ENCODE measurements around the gene BUB3. TPM values are rescaled to one million over a fixed set of nuclear protein-coding genes. Genes with fewer than 3 reads are reported as not detected.

The BUB3 gene, protein sequence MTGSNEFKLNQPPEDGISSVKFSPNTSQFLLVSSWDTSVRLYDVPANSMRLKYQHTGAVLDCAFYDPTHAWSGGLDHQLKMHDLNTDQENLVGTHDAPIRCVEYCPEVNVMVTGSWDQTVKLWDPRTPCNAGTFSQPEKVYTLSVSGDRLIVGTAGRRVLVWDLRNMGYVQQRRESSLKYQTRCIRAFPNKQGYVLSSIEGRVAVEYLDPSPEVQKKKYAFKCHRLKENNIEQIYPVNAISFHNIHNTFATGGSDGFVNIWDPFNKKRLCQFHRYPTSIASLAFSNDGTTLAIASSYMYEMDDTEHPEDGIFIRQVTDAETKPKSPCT
- 101 and 157 TPM in 2 replicates for total RNA-seq (2014; rRNA removed; shearing (Covaris generic))

DNA sequence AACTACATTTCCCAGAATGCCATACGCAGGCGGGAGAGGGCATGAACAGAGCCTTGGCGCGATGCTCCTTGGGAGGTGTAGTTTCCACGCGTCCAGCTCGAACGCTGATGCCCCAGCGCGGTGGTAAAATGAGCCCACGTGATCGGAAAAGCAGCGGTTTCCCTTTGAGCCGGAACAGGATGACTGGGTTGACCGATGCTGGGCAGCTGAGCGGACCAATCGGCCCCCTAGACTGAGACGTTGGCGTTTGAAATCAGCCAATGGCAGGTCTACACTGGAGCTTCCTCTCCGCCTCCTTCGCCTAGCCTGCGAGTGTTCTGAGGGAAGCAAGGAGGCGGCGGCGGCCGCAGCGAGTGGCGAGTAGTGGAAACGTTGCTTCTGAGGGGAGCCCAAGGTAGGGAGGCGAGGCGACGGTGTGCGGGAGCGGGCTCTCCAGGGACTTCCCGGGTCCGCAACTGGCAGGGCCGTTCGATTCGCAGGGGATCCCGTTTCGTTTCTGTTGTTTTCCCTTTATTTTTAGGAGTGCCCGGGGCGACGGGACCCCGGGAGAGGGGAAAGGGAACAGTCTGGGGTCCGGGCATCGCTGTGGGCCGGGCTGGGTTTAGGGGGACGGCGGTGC is at the start of gene BUB3:
Gene BUB3 (plus strand): TSS at position 311 of the 619 bp plus-strand sequence. CDS start 516 bp downstream, outside the sequence.
- in situ Hi-C loops (cut with HindIII; ENCODE audit: low sequenced_read_pairs), result no loop called here
- peak; percentile 100 for DNase-seq (ENCODE audit: low spot score)

DNA sequence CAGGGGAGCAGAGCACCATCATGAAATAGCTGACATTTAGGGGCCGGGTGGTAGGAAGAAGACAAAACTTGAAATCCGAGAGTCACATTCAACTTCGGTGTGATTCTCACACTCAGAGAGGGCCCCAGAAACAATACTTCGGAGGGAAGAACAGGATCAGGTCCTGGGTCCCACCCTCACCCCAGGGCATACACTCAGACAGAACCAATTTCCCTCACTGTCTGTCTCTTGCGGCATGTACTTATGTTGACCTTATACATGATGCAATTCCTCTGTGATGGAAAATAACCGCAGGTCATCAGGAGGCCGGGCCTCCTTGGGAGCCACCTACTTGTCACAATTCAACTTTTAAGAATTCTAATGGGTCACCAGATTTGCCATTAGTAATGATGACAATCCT is 44.7 kb upstream of the BUB3 start:
- in situ Hi-C loops (cut with HindIII; ENCODE audit: low sequenced_read_pairs), result no loop called here
- DNase-seq (ENCODE audit: low spot score), result no peak

DNA sequence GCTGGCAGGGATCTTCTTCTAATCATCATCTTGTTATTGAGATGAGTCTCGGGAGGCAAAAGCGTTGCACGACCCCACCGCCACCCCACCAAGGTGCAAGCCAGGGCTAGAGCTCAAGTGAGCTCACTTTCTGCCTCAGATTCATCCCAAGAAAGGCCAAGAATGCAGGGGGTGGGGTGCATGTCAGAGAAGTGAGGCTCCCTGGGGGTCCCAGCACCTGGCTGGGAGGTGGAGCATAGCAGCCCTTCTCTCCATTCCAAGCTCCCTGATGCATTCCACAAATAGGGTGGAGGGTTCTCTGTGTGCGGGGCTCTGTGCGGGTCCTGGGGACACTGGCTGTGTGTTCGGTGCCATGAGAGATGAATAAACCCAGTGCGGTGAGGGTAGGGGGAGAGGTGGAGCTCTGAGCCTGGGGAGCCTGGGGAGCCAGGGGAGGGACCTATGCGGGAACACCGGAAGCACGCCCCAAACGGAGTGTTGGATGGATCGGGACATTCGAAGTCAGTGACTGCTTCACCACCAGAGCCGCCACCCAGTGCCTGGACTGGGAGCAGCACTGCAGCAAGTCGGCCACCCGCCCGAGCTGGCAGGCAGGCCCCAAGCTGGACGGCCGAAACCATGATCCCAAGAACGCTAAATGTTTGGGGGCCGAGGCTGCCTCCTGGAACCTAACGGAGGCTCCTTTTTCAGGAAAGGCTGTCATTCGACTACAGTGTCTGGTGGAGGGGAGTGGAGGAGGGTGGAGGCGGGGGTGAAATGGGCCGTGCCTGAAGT is 36.4 kb upstream of the BUB3 start:
- no peak for DNase-seq (ENCODE audit: low spot score)
- in situ Hi-C loops (cut with HindIII; ENCODE audit: low sequenced_read_pairs), result no loop called here

DNA sequence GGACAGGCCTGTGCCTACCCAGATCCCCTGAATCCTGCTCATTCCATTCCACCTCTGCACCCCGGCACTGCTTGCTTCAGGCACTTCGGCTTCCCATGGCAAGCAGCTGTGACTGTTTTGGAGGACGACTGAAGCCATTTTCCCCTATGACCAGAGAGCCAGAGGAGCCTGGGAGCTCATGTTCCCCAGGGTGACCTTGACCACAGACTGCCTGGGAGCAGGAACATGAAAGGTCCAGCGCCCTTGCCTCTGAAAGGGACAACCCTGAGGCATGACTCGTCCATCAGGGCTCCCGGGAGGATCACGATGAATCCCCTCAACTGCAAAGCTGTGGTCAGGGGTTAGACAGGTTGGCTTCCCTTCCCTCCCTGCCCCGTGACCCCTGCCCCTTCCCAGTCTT is 35.1 kb upstream of the BUB3 start:
- in situ Hi-C loops (cut with HindIII; ENCODE audit: low sequenced_read_pairs), result no loop called here
- no peak for DNase-seq (ENCODE audit: low spot score)

DNA sequence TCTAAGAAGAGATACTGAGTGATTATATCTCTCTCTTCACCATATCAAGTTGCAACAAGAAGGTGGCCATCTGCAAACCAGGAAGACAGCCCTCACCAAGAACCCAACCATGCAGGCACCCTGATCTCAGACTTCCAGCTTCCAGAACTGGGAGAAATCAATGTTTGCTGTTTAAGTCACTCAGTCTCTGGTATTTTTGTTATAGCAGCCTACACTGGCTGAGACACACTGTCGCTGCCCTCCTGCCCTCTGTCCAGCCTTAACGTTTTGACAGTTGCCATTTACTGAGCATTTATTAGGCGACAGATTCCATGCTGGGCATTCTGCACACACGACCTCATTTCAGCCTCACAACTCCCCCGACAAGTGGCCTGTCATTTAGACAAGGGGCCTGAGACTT is 28.0 kb upstream of the BUB3 start:
- in situ Hi-C loops (cut with HindIII; ENCODE audit: low sequenced_read_pairs), result no loop called here
- no peak for DNase-seq (ENCODE audit: low spot score)

DNA sequence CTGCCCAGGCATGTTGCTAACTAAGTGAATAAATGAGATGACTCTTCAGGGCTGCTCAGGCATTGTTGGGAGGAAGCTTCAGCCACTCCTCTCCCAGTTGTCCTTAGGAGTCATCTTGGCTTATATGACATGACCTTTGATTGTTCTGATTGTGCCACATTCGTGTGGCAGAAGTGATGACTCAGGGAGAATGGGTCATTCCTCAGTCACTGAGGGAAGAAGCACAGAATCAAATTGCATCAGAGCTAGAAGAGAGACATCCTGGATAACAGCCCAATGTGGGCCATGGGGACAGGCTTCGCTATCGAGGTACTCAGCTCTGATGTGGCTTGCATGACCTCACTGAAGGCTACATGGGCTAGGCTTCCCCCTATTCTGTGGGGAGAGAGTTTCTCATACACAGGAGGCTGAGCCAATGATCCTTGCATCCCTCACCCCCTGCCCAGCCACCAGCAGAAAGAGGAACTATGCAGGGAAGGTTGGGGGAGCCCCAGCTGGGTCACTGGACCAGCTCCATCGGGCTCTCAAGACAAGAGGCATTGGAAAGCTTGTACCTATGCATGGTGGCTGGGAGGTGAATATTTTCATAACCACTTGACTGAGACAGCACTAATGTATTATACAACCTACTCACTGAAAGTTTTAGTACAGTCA is 24.5 kb upstream of the BUB3 start:
- DNase-seq (ENCODE audit: low spot score), result no peak
- in situ Hi-C loops (cut with HindIII; ENCODE audit: low sequenced_read_pairs), result no loop called here

DNA sequence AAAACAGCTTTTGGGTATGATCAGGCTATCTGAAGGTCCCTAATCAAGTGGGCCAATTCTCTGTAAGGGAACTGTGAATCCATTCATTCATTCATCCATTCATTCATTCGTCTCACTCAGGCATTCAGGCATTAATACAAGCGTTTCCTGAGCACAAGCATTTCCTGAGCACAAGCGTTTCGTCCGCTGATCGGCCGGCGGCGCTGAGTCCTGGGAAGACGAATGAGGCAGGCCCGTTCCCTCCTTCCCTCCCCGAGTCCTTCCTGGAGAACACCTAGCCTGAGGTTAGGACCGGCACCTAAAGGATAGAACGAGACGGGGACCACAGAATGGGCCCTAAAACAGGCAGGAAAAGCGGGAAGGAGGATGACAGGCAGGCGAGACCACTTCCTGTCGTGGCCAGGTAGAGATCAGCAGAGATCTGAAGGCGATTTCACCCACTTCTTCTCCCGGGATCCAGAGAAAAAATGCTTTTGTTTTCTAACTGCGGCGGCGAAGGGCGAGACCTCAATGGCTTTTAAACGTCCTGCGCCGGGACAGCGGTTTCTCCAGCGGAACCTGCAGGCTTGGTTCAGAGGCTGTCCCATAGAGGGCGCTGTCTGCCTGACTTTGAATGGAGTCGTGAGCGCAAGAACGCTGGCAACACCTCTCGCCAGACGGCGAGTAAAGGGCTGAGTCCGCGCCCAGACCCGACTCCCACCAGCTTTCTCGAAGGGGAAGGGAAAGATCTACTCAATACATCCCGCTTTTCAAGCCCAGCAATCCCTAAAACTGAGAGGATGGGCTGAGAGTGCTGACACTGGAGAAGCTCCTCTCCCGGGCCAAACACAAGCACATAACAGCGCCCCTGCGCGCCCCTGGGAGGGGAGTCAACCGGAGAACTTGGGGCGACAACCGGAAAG is 21.4 kb upstream of the BUB3 start:
- peak; percentile 70 for DNase-seq (ENCODE audit: low spot score)
- in situ Hi-C loops (cut with HindIII; ENCODE audit: low sequenced_read_pairs), result no loop called here

DNA sequence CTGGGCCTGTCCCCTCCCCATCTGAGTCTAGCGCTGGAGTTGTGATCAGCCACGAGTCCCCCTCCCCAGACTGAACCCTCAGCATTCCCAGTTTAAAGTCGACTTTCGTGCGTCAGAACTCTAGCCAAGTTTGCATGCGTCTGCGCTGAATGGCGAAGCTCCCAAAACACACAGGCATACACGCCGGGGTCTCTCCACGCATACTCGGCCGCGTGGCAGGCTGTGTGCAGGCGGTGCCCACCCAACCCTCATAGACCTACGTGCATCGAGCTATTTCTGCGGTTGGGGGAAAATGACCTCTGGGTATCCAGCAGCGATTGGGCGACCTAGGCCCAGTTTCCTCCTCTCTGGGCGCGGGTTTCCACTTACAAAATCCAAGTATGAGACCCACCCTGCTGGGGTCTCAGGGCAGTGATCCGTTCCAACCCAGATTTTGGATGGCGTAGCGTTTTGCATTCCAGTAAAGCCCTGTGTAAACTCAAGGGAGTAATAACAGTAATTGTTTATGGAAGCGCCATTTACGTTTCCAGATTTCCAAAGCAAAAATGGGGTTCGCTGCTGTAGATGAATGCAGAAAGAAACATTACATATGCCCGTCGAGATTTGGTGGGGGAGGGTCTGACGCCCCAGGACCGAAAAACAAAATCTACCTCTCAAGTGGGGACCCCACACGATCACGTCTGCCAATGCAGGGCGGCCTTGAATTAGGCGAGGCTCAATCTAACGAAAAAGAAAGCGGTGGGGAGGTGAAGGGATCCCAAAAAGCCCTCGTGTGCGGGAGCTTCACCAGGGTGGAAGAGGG is 20.5 kb upstream of the BUB3 start:
- in situ Hi-C loops (cut with HindIII; ENCODE audit: low sequenced_read_pairs), result no loop called here
- no peak for DNase-seq (ENCODE audit: low spot score)

DNA sequence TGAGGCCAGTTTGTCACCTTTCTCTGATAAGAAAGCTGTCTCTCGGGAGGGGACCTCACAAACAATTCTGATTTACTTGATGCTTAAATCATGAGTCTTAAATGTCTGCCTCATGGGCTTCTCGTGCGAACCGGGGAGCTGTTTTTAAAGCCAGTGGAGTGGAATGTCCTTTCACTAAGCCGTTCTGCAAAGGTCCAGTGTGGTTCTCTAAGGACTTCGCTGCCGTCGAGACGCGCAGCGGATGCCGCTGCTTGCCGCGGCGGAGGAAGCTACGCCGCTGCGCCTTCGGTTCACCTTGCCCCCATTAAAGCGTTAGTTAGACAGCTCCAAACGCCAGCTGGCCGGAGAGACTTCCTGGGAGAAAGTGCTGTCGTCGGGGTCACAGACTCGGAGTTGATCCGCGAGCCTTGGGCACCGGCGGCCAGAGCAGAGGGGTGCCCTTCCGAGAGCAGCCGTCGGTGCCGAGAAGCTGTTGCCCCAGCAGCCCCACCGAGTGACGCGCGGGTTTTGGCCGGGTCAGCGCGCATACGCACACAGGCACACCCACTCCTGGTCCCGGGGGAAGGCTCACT is 19.8 kb upstream of the BUB3 start:
- DNase-seq (ENCODE audit: low spot score), result no peak
- in situ Hi-C loops (cut with HindIII; ENCODE audit: low sequenced_read_pairs), result no loop called here

DNA sequence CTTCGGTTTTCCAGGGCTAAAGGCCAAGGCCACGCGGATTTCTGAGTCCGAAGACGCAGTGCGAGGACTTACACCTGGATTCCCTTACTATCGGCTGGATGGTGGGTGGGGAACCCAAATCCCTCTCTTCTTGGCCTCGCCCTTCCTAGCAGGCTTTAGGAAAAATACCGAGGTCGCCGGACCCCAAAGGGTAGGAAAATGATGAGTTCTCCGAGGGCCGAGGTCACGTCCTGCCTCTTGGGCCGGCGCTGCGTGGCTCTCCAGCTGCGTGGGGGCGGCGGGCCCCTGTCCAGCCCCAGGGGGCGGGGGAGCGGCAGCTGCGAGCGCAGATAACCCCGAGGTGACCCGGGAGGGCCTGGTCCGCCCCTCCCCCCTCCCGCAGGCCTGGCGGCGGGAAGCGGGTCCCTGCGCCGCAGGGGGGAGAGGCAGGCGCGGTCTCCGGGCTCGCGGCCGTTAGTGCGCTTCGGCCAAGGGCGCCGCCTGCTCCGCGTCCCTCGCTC is 19.2 kb upstream of the BUB3 start:
- in situ Hi-C loops (cut with HindIII; ENCODE audit: low sequenced_read_pairs), result no loop called here
- no peak for DNase-seq (ENCODE audit: low spot score)

DNA sequence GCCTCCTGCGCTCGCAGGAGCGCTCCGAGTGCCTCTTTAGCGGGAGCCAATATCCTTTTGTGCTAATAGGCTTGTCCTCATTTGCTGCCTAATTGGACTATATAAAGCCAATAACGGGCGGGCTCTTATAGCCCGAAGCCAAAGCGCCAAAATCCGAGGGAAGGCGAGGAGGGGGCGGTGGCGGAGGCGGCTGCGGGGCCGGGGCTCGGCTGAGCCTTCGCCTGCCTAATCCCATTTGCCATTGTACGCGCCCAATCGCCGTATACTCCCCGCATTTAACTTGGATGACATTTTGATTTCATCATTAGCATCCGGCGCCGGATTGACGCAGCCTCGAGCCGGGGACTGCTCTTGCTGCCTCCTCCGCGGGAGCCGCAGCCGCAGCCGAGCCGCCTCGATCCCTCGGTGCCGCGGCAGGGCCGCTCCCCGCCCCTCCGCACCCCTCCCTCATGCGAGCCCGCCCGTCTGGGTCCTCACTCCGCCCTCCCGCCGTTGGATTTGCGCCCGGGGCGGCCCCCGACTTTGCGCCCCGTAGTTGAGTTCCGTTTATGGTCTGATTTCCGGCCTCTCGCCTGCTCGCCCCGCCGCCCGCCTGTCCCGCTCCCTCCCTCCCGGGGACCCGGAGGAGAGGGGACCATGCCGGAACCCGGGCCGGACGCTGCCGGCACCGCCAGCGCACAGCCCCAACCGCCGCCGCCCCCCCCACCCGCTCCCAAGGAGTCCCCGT is 18.6 kb upstream of the BUB3 start, which contains the start of gene HMX3:
Gene HMX3 (plus strand): TSS at position 556 of the 727 bp plus-strand sequence. CDS start 81 bp downstream, at position 637.
- in situ Hi-C loops (cut with HindIII; ENCODE audit: low sequenced_read_pairs), result no loop called here

DNA sequence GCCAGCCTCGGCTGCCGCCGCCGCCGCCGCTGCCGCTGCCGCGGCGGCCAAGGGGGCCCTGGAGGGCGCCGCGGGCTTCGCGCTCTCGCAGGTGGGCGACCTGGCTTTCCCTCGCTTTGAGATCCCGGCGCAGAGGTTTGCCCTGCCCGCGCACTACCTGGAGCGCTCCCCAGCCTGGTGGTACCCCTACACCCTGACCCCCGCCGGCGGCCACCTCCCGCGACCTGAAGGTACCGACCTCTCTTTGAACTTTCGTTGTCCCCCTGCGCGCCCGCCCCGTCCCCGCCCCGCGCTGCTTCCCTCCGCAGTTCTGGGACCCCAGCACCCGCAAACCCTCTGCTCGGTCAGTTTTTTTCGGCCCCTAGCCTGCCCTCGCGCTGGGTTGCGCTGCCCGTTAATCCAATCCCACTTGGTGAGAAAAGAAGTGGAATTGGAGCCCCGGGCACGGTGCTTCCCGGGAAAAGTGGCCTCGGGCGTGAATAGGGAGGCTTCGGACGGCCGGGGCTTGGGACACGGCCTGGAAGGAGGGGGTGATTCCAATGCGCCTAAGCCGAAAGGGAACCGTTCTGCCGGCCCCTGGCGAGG is 17.9 kb upstream of the BUB3 start:
- in situ Hi-C loops (cut with HindIII; ENCODE audit: low sequenced_read_pairs), result no loop called here
- no peak for DNase-seq (ENCODE audit: low spot score)

More for the DNA sequence above, 18.6 kb upstream of the BUB3 start, which contains the start of gene HMX3:
- DNase-seq (ENCODE audit: low spot score), result no peak

DNA sequence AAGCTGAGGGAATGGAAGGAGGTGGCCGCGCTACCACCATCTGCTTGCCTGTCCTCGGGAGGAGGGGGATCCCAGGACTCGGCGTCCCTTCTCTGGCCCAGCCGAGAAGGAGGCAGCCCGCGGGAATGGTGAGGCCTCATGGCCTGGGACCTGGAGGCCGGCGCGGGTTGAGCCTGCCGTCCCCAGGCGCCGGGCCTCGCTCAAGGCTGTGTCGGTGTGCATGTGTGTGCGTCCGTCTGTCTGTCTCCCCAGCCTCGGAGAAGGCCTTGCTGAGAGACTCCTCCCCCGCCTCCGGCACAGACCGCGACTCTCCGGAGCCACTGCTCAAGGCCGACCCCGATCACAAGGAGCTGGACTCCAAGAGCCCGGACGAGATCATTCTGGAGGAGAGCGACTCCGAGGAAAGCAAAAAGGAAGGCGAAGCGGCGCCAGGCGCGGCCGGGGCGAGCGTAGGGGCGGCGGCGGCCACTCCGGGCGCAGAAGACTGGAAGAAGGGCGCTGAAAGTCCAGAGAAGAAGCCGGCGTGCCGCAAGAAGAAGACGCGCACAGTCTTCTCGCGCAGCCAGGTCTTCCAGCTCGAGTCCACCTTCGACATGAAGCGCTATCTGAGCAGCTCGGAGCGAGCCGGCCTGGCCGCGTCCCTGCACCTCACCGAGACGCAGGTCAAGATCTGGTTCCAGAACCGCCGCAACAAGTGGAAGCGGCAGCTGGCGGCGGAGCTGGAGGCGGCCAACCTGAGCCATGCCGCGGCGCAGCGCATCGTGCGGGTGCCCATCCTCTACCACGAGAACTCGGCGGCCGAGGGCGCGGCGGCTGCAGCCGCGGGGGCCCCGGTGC is 17.2 kb upstream of the BUB3 start:
- no peak for DNase-seq (ENCODE audit: low spot score)

DNA sequence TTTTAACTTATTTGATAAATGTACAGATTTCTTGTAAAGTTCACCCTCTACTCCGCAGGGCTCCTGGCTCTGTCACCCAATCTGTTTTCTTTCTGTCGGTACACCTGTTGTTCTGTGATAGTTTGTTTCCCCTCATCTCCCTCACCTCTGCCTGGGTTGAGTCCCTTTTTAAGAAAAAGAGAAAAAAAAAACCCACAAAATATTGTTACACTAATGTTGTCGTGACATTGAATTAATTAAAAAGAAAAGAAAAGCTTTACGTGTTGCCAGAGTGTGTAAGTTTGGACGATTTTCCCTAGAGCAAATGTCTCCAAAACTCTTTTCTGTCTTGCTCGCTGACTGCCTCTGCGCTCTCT is 15.1 kb upstream of the BUB3 start:
- no peak for DNase-seq (ENCODE audit: low spot score)
- in situ Hi-C loops (cut with HindIII; ENCODE audit: low sequenced_read_pairs), result no loop called here

More for the DNA sequence above, 17.2 kb upstream of the BUB3 start:
- in situ Hi-C loops (cut with HindIII; ENCODE audit: low sequenced_read_pairs), result no loop called here

DNA sequence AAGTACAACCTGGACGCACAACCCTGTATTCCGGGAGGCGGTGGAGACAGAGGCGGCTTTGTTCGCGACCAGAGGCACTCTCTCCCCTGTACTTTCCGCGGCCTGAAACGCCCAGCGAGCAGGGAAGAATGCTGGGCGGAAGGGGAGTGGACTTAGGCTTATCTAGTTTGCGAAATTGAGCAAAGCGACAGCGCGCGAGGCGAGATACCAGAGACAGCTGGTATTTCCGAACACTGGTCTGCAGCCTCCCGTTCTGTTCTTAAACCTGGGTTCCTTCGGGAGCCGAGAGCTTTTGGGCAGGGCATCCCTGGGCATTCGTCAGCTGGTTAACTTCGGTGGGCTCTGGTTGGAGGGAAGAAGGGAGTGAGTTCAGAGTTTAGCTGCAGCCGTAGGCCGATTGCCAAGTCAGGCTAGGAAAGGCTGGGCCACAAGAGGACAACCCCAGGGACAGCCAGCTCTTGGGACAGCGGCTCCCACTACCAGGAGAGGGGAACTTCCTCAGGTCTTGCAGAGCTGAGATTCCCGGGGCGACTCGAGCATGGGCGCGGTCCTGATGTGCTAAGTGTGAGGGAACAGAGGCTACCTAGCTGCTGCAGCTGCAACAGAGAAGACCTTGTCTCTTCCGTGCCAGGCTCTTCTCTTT is 14.6 kb upstream of the BUB3 start:
- in situ Hi-C loops (cut with HindIII; ENCODE audit: low sequenced_read_pairs), result no loop called here
- no peak for DNase-seq (ENCODE audit: low spot score)

All from G401 (cell line).